H9 (cell line): ENCODE measurements around the gene SLC9B1. TPM values are rescaled to one million over a fixed set of nuclear protein-coding genes. Genes with fewer than 3 reads are reported as not detected.

Experiments
- DNase-seq: peaks from one replicate; pipeline ENCODE4 v3.0.0-alpha.2; 2017
- H2AFZ ChIP-seq: one replicate; pipeline ENCODE4 v1.6.1; 2013; ENCODE audit warnings: mild to moderate bottlenecking, low read length, control low read depth, moderate library complexity
- H2AK5ac ChIP-seq: 2 replicates; pipeline ENCODE4 v1.6.1; 2013; ENCODE audit warnings: low read length, control low read depth, mixed read lengths; ENCODE audit not compliant: insufficient read length
- H2BK120ac ChIP-seq: one replicate; pipeline ENCODE4 v1.6.1; 2013; ENCODE audit warnings: low read depth, mild to moderate bottlenecking, low read length, control low read depth, inconsistent platforms; ENCODE audit not compliant: poor library complexity, severe bottlenecking
- H2BK12ac ChIP-seq: 2 replicates; pipeline ENCODE4 v1.6.1; 2013; ENCODE audit warnings: low read length, control low read depth, mixed read lengths, low read depth; ENCODE audit not compliant: insufficient read length
- H2BK15ac ChIP-seq: 2 replicates; pipeline ENCODE4 v1.6.1; 2013; ENCODE audit warnings: low read depth, low read length, control low read depth
- H2BK20ac ChIP-seq: one replicate; pipeline ENCODE4 v1.6.1; 2013; ENCODE audit warnings: low read depth, mild to moderate bottlenecking, low read length, control low read depth, inconsistent platforms; ENCODE audit not compliant: poor library complexity, severe bottlenecking
- H2BK5ac ChIP-seq: 2 replicates; pipeline ENCODE4 v1.6.1; 2013; ENCODE audit warnings: low read length, control low read depth, mixed read lengths; ENCODE audit not compliant: insufficient read length
- H3K14ac ChIP-seq: 2 replicates; pipeline ENCODE4 v1.6.1; 2013; ENCODE audit warnings: low read length, control low read depth; ENCODE audit not compliant: insufficient read depth
- H3K18ac ChIP-seq: 2 replicates; pipeline ENCODE4 v1.6.1; 2013; ENCODE audit warnings: low read depth, mild to moderate bottlenecking, mixed read lengths, low read length, control low read depth; ENCODE audit not compliant: insufficient read length
- H3K23ac ChIP-seq: 2 replicates; pipeline ENCODE4 v1.6.1; 2013; ENCODE audit warnings: low read length, control low read depth, mixed read lengths, low read depth; ENCODE audit not compliant: insufficient read length
- H3K23me2 ChIP-seq: 2 replicates; pipeline ENCODE4 v1.6.1; 2013; ENCODE audit warnings: low read depth, mild to moderate bottlenecking, mixed read lengths, low read length, control low read depth; ENCODE audit not compliant: insufficient read length, poor library complexity, severe bottlenecking
- H3K27ac ChIP-seq: 2 replicates; pipeline ENCODE4 v1.5.1; 2013; ENCODE audit warnings: low read length, control low read depth, mixed read lengths, low read depth; ENCODE audit not compliant: insufficient read length
- H3K27me3 ChIP-seq: 2 replicates; pipeline ENCODE4 v1.6.1; 2013; ENCODE audit warnings: low read length, control low read depth, inconsistent platforms; ENCODE audit not compliant: insufficient read depth
- H3K4ac ChIP-seq: 2 replicates; pipeline ENCODE4 v1.6.1; 2013; ENCODE audit warnings: low read depth, mild to moderate bottlenecking, control low read depth, inconsistent platforms, low read length, moderate library complexity
- H3K4me1 ChIP-seq: 2 replicates; pipeline ENCODE4 v1.6.1; 2013; ENCODE audit warnings: low read length, control low read depth, inconsistent platforms; ENCODE audit not compliant: insufficient read depth
- H3K4me2 ChIP-seq: 2 replicates; pipeline ENCODE4 v1.6.1; 2013; ENCODE audit warnings: low read length, control low read depth, mixed read lengths; ENCODE audit not compliant: insufficient read length, insufficient read depth
- H3K56ac ChIP-seq: 2 replicates; pipeline ENCODE4 v1.6.1; 2013; ENCODE audit warnings: low read depth, mild to moderate bottlenecking, mixed read lengths, low read length, control low read depth; ENCODE audit not compliant: insufficient read length
- H3K79me1 ChIP-seq: 2 replicates; pipeline ENCODE4 v1.6.1; 2013; ENCODE audit warnings: low read depth, mild to moderate bottlenecking, moderate library complexity, low read length, control low read depth, inconsistent platforms; ENCODE audit not compliant: insufficient read depth, poor library complexity, severe bottlenecking
- H3K79me2 ChIP-seq: 2 replicates; pipeline ENCODE4 v1.6.1; 2013; ENCODE audit warnings: low read length, control low read depth, inconsistent platforms; ENCODE audit not compliant: insufficient read depth
- H3K9ac ChIP-seq: 2 replicates; pipeline ENCODE4 v1.6.1; 2013; ENCODE audit warnings: low read length, control low read depth, mixed read lengths; ENCODE audit not compliant: insufficient read length; ENCODE audit errors: extremely low read depth
- H3K9me3 ChIP-seq: one replicate; pipeline ENCODE4 v1.6.1; 2013; ENCODE audit warnings: low read depth, low read length, inconsistent platforms; ENCODE audit not compliant: control insufficient read depth
- H3T11ph ChIP-seq: one replicate; pipeline ENCODE4 v1.6.1; 2013; ENCODE audit warnings: mild to moderate bottlenecking, low read length, control low read depth, inconsistent platforms
- H4K20me1 ChIP-seq: one replicate; pipeline ENCODE4 v1.6.1; 2013; ENCODE audit not compliant: control insufficient read depth, insufficient read length, insufficient read depth
- H4K5ac ChIP-seq: 2 replicates; pipeline ENCODE4 v1.6.1; 2013; ENCODE audit warnings: low read depth, mild to moderate bottlenecking, mixed read lengths, low read length, control low read depth; ENCODE audit not compliant: insufficient read length
- H4K8ac ChIP-seq: replicated peaks from 2 replicates; pipeline ENCODE4 v1.6.1; 2013; ENCODE audit warnings: low read length, control low read depth, mixed read lengths, low read depth; ENCODE audit not compliant: insufficient read length
- H4K91ac ChIP-seq: 2 replicates; pipeline ENCODE4 v1.6.1; 2013; ENCODE audit warnings: low read depth, mild to moderate bottlenecking, moderate library complexity, mixed read lengths, low read length, control low read depth; ENCODE audit not compliant: insufficient read length
- H3K27ac Mint-ChIP-seq, 3 experiments: 2 replicates in 2 of 3; 3 replicates in 1 of 3; pipeline ENCODE4 v1.8.0; 2020 to 2021; ENCODE audit warnings: mixed read lengths in 3 of 3, mild to moderate bottlenecking in 1 of 3, moderate library complexity in 1 of 3
- H3K27me3 Mint-ChIP-seq: 2 replicates; pipeline ENCODE4 v1.8.0; 2021; ENCODE audit warnings: low read depth, mild to moderate bottlenecking, moderate library complexity, mixed read lengths
- H3K36me3 Mint-ChIP-seq, 3 experiments: 2 replicates in 2 of 3; 3 replicates in 1 of 3; pipeline ENCODE4 v1.8.0; 2020 to 2021; ENCODE audit warnings: low read depth in 3 of 3, mixed read lengths in 3 of 3; ENCODE audit not compliant: insufficient read depth in 1 of 3
- H3K4me1 Mint-ChIP-seq, 2 experiments: 2 replicates each; pipeline ENCODE4 v1.8.0; 2020; ENCODE audit warnings: mixed read lengths in 2 of 2
- H3K4me3 Mint-ChIP-seq, 2 experiments: 2 replicates in 1 of 2; 3 replicates in 1 of 2; pipeline ENCODE4 v1.8.0; 2020 to 2021; ENCODE audit warnings: mild to moderate bottlenecking in 2 of 2, mixed read lengths in 2 of 2, moderate library complexity in 1 of 2
- H3K9me3 Mint-ChIP-seq, 2 experiments: 2 replicates in 1 of 2; 3 replicates in 1 of 2; pipeline ENCODE4 v1.8.0; 2020; ENCODE audit warnings: mild to moderate bottlenecking in 2 of 2, mixed read lengths in 2 of 2, moderate library complexity in 1 of 2
- CTCF ChIP-seq: fragments of 200-600 bp; sonication (generic); conservative IDR thresholded peaks from 3 replicates; pipeline ENCODE4 v1.8.0; 2021; ENCODE audit warnings: antibody characterized with exemption, mild to moderate bottlenecking
- WGBS: extraction: QIAGEN DNeasy Blood & Tissue Kit; methylation state at CpG from one replicate; pipeline ENCODE4 v1.1.7; 2013; ENCODE audit warnings: missing lambda C conversion rate, low lambda C conversion rate, mixed read lengths; ENCODE audit not compliant: insufficient read length; ENCODE audit errors: extremely low coverage; 5-methylcytosine and 5-hydroxymethylcytosine counted together
- total RNA-seq: library from RNA; stranded (reverse); gene quantifications from 2 replicates; pipeline ENCODE4 v1.2.1, GENCODE V29; 2021

The SLC9B1 gene
- total RNA-seq, 1 experiment from 2014 or later: 0.59 TPM

GRCh38 chr4:102883278-102883677, 136.2 kb downstream of the SLC9B1 start:
- no peak overlapping the region for H3K4me2 ChIP-seq
- H2BK15ac ChIP-seq: no peak overlapping the region
- Mint-ChIP-seq H3K4me1 (peaks cover 10 to 14% of the 10 kb centered on the region in 2 experiments), H3K36me3 (peaks cover 10 to 18% (median 15%) of the 10 kb centered on the region in 3 experiments), H3K27me3 (no peaks in the 10 kb centered on the region), H3K27ac (peak overlapping the region; percentile 7 to 77 (median 56); a peak in 6 of 7 replicates), H3K4me3 (no peak overlapping the region), H3K9me3 (peaks cover 4 to 5% of the 10 kb centered on the region in 2 experiments)
- no peak overlapping the region for H3K27ac ChIP-seq
- no peak overlapping the region for H3K4ac ChIP-seq
- H4K91ac ChIP-seq: no peak overlapping the region
- H4K20me1 ChIP-seq: no peaks in the 10 kb centered on the region
- H2AK5ac ChIP-seq: no peak overlapping the region
- no peak overlapping the region for H4K5ac ChIP-seq
- no peaks in the 10 kb centered on the region for H3K79me1 ChIP-seq
- no peak overlapping the region for H3T11ph ChIP-seq
- no peak overlapping the region for H3K9ac ChIP-seq
- no peak overlapping the region for H3K18ac ChIP-seq
- no peaks in the 10 kb centered on the region for H3K9me3 ChIP-seq
- no peaks in the 10 kb centered on the region; the same call in 1 of the 2 replicates for H3K79me2 ChIP-seq
- H3K56ac ChIP-seq: no peak overlapping the region
- H3K14ac ChIP-seq: no peak overlapping the region
- 0 out of 2 replicates have a peak, but pooled peaks cover 6% of the 10 kb centered on the region for H3K4me1 ChIP-seq
- DNase-seq: no peak
- H2BK12ac ChIP-seq: no peak overlapping the region
- H3K23me2 ChIP-seq: no peaks in the 10 kb centered on the region
- H2BK120ac ChIP-seq: peak overlapping the region; percentile 6
- TF ChIP-seq CTCF: no peak
- no CpG with 5 or more reads among the region's 2 CpGs for WGBS
- H2BK20ac ChIP-seq: no peak overlapping the region
- H2AFZ ChIP-seq: no peak overlapping the region
- H3K23ac ChIP-seq: no peak overlapping the region
- no peak overlapping the region for H4K8ac ChIP-seq
- H2BK5ac ChIP-seq: no peak overlapping the region
- H3K27me3 ChIP-seq: no peaks in the 10 kb centered on the region
